ENCODE data around the gene PLCZ1. TPM values are rescaled to one million over a fixed set of nuclear protein-coding genes. Genes with fewer than 3 reads are reported as not detected.

The PLCZ1 gene
- total RNA-seq, 1 experiment from 2014 or later: not detected

DNA sequence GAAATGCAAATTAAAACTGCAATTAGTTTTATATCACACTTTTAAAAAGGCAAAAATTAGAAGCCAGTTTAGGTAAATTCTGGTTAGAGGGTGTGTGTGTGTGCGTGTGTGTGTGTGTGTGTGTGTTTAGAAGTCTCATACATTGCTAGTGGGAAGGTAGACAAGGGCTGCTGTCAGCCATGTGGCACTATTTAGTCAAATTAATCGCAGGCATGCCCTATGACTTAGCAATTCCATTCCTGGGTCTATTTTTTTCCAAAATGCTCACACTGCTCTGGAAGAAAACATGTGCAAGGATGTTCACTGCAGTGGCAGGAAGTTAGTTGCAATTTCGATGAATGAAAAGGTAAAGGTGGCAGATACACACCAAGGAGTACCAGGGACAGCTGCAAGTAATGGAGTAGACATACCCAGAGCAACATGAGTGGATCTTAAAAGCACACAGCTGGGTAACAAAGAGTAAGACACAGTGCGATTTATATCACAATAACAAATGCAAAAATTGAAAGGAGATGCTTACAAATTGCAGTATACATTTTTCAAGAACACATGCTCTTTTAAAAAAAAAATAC lies 11.7 kb upstream of the PLCZ1 start:
- Histone ChIP-seq H3K79me2 (ENCODE audit: low read depth) (no peaks in the 10 kb centered on the region), H4K20me1 (ENCODE audit: insufficient read depth) (no peaks in the 10 kb centered on the region), H3K4me3 (no peak overlapping the region), H3F3A (ENCODE audit: insufficient read depth, low read depth) (no peaks in the 10 kb centered on the region), H2AFZ (no peak overlapping the region), H3K36me3 (ENCODE audit: low read depth) (no peaks in the 10 kb centered on the region), H3K4me1 (replicated peaks; ENCODE audit: insufficient read depth) (0 out of 2 replicates have a peak, but pooled peaks cover 12% of the 10 kb centered on the region), H3K27me3 (ENCODE audit: insufficient read depth, low read depth) (no peaks in the 10 kb centered on the region), H3K9me3 (ENCODE audit: insufficient read depth, low read depth) (no peaks in the 10 kb centered on the region), H3K9me2 (ENCODE audit: insufficient read depth) (no peaks in the 10 kb centered on the region), H3K4me2 (no peak overlapping the region), H3K27ac (no peak overlapping the region)
- POLR2A ChIA-PET (ENCODE audit: unreplicated experiment): interaction anchor here (0.6 kb wide), 1 partner anchor 522 kb away, joined by 9 read pairs; no protein-coding TSS in a partner anchor
- intact Hi-C loops (cut with micrococcal nuclease; ENCODE audit: unreplicated experiment): no loop called here
- CTCF ChIA-PET: no interaction called here
- DNase-seq: no peak
- no TSS peak for BruUV-seq (replicated peaks)
- TF ChIP-seq CTCF (conservative IDR thresholded peaks at IDR 0.05): no peak
- TF ChIP-seq EZH2 (IDR thresholded peaks at IDR 0.05; ENCODE audit: low read depth): no peak

DNA sequence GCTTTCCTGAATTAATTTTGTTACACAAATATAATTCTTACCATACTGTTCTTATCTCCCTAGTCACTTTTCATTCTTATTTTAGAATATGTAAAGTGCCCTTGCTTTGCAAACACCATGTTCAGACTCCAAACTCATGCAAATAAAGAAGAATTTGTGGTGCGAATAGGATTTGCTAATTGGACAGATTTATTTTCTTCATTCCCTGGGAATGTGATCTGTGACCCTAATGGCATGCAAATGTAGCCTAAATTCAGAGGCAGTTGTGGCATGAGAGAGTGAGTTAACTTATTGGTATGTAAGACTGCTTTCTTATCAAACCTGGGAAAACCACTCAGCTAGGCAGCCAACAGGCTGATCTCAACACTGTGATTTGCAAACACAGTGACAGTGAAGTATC lies 10.1 kb upstream of the PLCZ1 start:
- Histone ChIP-seq H3K4me2 (no peak overlapping the region), H3K4me3 (no peak overlapping the region), H3K27ac (no peak overlapping the region), H3F3A (ENCODE audit: insufficient read depth, low read depth) (no peaks in the 10 kb centered on the region), H3K9me2 (ENCODE audit: insufficient read depth) (no peaks in the 10 kb centered on the region), H3K4me1 (replicated peaks; ENCODE audit: insufficient read depth) (0 out of 2 replicates have a peak, but pooled peaks cover 12% of the 10 kb centered on the region), H3K36me3 (ENCODE audit: low read depth) (no peaks in the 10 kb centered on the region), H3K9me3 (ENCODE audit: insufficient read depth, low read depth) (no peaks in the 10 kb centered on the region), H3K79me2 (ENCODE audit: low read depth) (no peaks in the 10 kb centered on the region), H4K20me1 (ENCODE audit: insufficient read depth) (no peaks in the 10 kb centered on the region), H2AFZ (no peak overlapping the region), H3K27me3 (ENCODE audit: insufficient read depth, low read depth) (no peaks in the 10 kb centered on the region)
- CTCF ChIA-PET: no interaction called here
- intact Hi-C loops (cut with micrococcal nuclease; ENCODE audit: unreplicated experiment): loop anchor here (1.0 kb wide), 1 partner anchor 24 kb away; no protein-coding TSS in a partner anchor
- no TSS peak for BruUV-seq (replicated peaks)
- TF ChIP-seq EZH2 (IDR thresholded peaks at IDR 0.05; ENCODE audit: low read depth) (no peak), CTCF (conservative IDR thresholded peaks at IDR 0.05) (no peak)
- POLR2A ChIA-PET (ENCODE audit: unreplicated experiment): interaction anchor here (0.5 to 0.7 kb wide), 2 partner anchors 59 to 97 kb away, joined by 3 to 8 read pairs; no protein-coding TSS in a partner anchor
- peak; percentile 38 to 49 for DNase-seq

- intact Hi-C loops (cut with micrococcal nuclease; ENCODE audit: unreplicated experiment): no loop called here
- Histone ChIP-seq H3K4me3 (no peak overlapping the region), H3K9me3 (ENCODE audit: insufficient read depth, low read depth) (peaks cover 3% of the 10 kb centered on the region; the same call in 1 of the 2 replicates), H3K4me2 (no peak overlapping the region), H3K9me2 (ENCODE audit: insufficient read depth) (no peaks in the 10 kb centered on the region), H4K20me1 (ENCODE audit: insufficient read depth) (no peaks in the 10 kb centered on the region), H3F3A (ENCODE audit: insufficient read depth, low read depth) (no peaks in the 10 kb centered on the region), H2AFZ (0 out of 2 replicates have a peak overlapping the region, but pooled peaks have one; percentile 57), H3K27ac (no peak overlapping the region), H3K79me2 (ENCODE audit: low read depth) (no peaks in the 10 kb centered on the region), H3K27me3 (ENCODE audit: insufficient read depth, low read depth) (no peaks in the 10 kb centered on the region), H3K4me1 (replicated peaks; ENCODE audit: insufficient read depth) (no peaks in the 10 kb centered on the region), H3K36me3 (ENCODE audit: low read depth) (no peaks in the 10 kb centered on the region)
- ChIA-PET POLR2A (ENCODE audit: unreplicated experiment) (no interaction called here), CTCF (no interaction called here)
- DNase-seq: no peak
- TF ChIP-seq EZH2 (IDR thresholded peaks at IDR 0.05; ENCODE audit: low read depth): no peak
- no peak for TF ChIP-seq CTCF (conservative IDR thresholded peaks at IDR 0.05)
- no TSS peak for BruUV-seq (replicated peaks)
These were observed 6.7 kb downstream of the PLCZ1 start for GRCh38 chr12:18731156-18731555.

Measured in PC-9 (cell line).